GM19099 (cell line): ENCODE measurements around the gene ABLIM1.

Experiments used
- POLR2A ChIP-seq: IDR thresholded peaks from 3 replicates; pipeline ENCODE4 v1.6.1; 2011; ENCODE audit warnings: low read depth; ENCODE audit not compliant: insufficient read length; ENCODE audit errors: extremely low read depth

Gene ABLIM1

DNA sequence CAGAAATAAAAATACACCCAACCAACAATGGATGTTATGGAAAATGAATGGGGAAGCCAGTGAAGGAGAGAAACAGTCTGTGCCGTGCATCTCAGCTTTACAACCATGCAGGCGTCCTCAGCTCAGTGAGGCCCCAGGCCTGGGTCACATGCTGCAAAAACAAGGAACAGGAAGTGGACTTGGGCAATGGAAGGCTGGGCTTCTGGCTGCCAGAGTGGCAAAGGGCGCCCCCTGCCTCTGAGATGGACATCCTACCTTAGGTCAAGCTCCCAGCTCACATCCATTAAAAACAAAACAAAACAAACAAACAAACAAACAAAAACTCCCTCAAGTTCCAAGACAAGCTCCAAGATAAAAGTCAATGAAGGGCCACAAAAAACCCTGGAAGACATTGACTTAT, 199.1 kb downstream of the ABLIM1 start:
- TF ChIP-seq POLR2A: no peak

DNA sequence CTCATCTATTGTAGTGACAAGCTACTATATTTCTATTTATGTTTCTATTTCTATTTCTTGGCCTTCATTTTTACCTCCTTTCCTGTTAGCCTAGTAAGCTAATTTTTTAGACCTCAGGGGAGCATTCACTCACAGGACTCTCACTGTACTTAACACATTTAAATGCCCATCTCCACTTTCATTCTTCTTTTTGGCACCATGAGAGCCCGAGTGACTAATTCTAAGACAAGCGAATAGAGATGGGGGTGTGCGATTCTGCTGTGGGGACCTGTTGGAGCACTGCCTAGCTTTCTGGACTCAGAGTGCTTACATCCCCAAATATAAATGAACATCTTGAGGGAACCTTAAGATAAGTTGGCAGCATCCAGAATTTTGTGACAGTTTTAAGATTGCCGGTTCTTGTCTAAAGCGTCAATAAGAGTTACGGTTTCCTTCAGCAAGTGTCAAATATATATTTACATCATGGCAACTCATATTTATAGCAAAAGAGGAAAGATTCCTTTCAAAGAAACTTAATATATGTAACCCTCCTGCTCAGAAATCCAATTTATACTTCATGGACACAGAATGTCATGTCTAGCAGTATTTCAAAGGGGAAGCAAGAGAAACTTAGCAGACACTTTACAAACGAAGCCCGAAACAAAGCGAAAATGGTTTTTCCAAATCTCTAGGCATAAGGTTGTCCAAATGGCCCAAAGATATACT, 199.7 kb downstream of the ABLIM1 start:
- no peak for TF ChIP-seq POLR2A

DNA sequence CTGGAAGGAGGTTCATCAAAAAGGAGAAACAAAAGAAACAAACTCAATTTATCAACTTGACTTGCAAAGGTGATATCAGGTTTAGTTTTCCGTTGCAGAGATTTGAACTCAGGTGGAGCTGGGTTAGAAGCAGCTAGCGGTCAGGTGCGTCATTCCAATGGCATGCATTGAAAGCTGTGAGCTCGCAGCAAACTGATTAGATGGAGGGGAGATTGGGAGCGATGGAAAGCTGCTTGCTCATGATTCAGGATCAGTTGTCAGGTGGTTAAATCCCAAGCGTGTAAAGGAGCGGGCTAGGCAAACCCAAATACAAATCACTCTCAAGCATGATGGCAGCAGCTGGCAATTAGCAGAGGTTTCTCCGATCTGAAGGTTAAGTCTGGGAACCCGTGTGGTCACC, 204.5 kb downstream of the ABLIM1 start:
- no peak for TF ChIP-seq POLR2A

DNA sequence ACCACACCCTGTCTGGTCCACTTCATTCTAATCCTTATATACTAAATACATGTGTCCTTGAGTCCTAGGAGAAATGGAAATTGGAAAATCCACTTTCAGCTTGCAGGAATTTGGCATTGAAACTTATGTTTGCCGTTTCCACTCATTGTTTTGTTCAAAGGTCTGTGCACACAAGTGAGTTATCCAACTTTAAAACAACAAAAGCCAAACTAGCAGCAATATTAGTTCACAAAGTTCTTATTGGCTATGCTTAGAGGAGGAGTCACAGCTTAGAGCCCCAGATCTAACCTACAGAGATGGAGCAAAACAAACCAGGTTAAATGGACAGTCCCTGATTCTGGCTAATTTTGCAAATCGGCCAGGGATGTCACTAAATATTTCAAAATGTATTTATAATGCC, 209.2 kb downstream of the ABLIM1 start:
- TF ChIP-seq POLR2A: no peak

DNA sequence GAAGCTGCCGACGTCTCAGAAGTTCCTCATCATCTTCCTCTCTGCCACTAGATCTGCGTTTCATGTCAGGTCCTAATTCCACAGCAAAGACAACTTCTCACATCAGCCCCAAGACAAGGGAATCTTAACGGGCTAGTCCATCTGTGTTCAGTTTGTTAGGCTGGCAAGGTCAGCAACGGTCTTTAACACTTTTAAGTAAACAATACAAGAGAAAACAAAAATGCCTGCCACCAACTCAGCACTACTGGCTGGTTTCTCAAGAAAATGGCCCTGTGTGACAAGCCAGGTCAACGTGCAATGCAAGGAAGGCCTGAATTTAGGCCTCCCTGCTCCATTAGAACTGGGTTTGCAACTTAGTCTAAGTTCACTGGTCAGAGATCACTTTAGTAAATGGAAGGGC, 212.7 kb downstream of the ABLIM1 start:
- no peak for TF ChIP-seq POLR2A

DNA sequence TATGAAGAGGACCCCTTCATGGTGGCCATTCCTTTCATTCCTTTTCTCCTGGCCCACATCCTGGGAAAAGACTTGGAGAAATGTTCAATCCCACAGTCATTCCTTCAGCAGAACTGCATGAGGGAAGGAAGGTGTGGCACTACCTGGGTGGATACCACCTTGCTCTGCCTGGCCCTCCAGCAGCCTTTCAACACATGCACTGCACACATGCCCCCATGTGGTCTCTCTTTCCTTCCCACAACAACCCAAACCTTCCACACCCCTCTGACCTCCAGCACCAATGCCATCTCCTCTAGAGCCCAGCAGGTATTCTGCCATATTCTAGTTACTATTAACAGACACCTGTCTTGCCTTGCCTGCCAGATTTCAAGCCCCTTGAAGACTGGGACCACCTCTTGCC, 213.3 kb downstream of the ABLIM1 start:
- TF ChIP-seq POLR2A: no peak

DNA sequence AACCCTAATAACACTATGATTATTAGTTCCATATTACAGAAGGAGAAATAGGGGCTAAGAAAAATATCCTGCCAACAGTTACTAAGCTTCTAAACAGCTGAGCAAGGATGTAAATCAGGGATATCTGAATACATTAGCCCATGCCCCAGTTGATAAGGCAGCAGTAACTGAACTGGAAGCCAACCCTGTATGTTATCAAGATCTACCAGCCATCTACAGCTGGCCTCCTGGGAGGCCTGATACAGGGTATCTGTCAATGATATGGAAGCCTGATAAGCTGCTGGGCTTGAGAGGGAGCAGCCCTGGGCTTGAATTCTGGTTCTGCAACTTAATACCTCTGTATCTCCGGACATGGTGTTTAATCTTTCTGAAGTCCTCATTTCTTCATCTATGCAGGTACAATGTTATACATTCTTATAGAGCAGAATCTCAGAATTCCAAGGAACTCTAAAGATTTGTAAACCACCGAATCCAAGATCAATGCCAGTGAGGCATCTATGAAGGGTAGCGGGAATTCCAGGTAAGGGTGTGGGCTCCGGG, 215.9 kb downstream of the ABLIM1 start:
- no peak for TF ChIP-seq POLR2A

DNA sequence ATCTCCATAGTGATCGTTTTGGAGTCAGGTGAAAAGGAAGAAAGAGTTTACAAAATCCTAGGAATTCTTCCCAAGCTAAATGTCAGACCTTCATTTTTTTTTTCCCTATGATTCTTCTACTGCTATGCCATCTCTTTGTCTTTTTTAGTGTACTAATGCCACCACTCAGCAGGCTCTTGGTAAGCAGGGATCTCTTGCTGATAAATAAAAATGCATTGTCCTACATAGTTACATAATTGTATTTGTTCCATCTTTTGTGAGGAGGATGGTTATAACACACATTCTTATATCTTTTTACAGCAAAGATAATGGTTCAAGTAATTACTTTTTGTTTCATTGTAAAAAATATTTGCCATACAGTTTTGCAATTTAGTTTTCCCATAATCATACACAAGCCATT, 217.0 kb downstream of the ABLIM1 start:
- TF ChIP-seq POLR2A: no peak

DNA sequence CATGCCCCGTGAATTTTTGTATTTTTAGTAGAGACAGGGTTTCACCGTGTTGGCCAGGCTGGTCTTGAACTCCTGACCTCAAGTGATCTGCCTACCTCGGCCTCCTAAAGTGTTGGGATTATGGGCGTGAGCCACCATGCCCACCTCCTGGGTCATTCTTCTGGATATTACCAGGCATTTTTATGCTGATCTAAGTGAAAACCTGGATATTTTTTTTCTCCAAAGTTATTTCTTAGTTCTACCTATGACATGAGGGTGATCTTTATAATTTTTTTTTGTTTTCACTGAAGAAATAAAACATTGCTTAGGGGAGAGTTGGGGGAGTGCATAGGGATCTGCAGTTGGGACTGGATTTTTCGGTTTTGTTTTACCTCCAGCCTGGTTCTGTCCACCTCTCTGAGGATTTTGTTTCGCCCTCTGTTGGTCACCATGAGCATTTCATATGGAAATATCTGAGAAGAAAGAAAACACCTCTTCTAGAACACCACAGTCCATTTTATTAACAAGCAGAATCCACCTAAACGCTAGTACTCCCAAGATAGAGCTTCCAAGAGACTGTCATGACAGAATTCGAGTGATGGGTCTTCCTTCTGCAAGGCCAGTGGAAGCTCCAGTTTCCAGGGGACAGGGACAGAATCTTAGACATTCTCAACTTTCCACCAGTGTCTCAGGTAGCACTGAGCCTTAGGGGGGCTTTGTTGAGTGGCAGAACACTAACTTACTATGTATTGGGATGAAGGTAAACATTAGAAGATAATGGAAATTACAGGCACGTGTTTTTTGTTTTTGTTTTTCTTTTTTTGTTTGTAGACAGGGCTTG, 220.4 kb downstream of the ABLIM1 start:
- TF ChIP-seq POLR2A: no peak

DNA sequence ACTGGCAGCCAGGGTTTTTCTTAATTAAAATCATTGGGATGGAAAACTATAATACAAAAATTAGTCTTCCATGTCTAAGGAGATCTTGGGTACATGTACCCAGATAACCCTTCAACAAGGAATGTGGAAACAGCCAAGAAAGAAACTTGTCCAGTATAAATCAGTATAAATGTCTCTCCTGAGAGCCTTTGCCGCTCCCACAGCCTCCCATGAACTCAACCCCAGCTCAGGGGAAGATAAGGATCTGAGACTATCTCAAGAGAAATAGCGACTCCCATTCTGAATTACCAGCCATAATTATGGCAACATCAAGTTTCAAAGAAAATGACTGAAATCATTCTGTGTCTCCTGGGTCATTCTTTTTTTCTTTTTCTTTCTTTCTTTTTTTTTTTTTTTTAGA, 221.1 kb downstream of the ABLIM1 start:
- TF ChIP-seq POLR2A: no peak

DNA sequence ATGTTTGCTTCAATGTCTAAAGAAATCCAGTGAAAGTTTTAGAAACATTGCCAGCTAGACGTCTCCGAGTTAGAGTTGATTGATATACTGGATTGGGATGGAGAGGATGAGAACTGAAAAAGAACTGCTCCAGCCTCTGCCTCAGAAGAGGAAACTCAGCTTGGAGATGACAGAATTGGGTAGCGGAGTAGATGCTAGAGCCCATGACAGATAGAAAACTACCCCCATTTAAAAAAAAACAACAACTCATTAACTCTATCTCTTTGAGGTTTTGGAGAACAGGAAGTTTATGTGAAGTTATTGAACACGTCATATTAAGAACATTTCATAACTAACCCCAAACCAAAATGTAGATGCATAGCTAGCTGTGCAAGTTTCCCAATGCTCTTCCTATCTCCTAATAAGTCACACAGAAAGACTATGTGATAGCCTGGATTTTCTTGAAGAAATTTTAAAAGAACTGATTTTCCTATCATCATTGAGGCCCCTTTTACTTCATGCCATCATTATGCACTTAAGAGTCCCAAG, 225.4 kb downstream of the ABLIM1 start:
- TF ChIP-seq POLR2A: no peak

DNA sequence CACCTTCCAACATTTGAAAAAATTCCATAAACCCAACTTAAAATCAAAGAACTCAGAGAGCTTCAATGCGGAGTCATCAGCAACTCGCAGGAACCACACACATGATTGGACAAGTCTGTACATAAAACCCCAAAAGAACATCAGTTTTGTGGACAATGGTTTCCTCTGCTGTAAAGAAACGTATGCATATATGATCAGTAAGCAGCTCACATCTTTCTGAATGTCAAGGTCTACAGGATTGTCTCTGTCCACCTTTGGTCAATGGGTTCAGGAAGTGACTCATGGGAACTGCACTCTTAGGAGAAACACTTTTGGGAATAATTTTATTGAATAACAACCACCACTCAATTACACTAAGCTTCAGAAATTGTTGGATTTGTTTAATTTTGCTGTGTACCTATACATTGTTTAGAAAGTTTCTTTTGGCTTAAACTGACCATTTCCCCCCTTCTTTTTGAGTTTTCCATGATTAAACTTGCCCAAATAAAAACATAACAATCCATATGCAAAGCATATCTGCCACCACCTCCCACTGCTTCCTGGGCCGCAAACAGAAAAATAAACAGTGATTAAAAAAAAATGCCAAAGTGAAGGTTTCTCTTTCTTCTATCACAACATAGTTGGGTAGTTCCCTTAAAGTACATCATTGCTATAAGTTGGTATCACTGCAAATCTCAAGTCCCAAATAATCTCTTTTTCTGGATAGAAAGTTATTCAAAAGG, 226.5 kb downstream of the ABLIM1 start:
- TF ChIP-seq POLR2A: no peak

DNA sequence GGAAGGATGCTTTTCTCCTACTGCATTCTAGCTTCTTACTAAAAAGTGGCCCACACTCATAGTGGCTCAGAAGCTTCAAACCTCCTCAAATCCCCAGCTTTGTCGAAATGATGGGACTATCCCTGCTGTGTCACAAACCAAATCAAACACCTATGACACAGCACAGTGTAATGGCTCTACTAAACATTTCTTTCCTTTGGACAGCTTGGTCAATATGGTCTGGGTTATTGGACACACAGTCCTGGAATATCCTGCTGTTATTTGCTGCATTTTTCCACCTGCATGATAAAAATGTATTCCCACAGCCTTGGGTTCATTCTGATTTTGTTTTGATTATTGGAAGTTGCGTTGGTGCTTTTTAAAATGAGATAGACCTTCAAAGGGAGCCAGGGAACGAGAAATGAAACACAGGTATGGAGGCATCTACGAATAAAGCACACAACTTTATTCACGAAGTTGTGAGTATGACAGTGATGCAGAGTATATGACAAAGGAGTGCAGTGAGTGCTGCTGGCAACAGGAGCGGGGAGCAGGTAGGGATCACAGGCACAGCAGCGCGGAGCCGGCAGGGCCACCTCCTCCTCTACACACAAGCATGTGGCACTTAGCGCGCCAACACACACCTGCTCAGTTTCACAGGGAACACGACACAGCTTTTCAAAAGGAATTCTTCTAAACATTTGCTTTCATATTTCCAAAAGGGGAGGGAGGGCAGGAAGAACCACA, 227.2 kb downstream of the ABLIM1 start:
- no peak for TF ChIP-seq POLR2A

DNA sequence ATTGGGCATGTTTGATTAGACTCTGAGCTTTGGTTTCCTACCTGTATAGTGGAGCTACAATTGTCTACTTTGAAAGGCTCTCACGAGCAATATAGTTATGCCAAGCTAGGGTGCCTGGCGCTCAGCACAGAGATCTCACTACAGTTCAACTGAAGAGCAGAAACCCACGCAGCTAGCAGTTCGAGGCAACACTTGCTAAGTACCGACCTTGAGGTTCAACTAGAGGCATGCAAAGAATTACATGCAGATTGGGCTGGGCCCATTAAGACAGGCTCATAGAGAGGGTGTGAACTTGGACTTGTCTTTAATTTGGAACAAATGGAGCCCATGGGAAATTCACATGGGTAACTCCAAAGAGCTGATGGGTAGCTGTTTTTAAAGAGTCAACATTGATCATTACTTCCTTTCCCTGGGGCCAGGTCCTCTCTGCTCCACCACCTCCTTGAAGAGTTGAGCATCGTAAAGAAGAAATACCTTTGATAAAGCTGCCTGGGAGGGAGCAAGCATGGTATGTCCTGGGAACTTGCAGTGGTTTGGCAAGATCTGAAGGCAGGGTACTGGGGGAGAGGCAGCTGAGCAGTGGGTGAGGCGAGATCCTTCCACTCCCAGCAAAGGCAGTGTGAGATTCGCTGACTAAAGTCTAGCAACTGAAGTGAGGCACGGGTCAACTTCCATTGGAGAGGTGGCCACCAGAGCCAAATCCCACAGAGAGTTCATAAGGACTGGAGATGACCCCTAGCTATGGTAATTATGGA, 228.3 kb downstream of the ABLIM1 start:
- TF ChIP-seq POLR2A: no peak

DNA sequence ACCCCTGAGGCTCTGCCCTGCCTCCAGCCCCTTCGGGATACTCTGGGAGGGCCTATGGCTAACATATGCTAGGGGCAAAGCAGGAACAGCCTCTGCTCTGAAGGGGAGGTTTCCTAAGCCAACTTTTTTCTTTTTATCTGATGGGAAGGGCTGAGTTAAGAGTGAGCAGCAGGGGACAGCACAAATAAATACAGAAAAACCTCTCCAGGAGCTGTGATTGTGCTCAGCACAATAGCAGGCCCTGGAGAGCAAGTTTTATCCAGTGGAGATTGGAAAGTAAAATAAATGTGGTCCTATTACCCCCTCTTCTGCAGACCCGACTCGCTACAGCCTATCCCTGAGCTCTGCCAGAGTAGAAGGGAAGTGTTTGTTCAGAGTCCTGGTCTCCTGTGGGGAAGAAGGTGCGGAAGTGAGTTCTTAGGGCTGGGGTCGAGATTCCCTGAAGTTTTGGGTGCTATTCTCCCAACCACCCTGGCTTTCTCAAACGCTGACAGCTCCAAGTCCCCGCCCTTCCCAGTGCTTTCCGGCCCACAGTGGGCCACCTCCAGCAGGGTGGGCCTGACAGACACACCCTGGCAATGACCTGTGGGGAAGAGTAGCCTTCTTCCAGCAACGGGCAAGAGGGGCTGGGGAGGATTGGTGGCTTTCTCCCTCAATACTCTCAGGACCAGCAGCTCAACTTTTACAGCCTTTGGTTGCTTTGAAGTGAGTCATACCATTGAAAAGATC, 230.8 kb downstream of the ABLIM1 start:
- no peak for TF ChIP-seq POLR2A
